ENCODE data around the gene ZMYM2. TPM values are rescaled to one million over a fixed set of nuclear protein-coding genes. Genes with fewer than 3 reads are reported as not detected.

The ZMYM2 gene
- total and polyA plus RNA-seq, 2 of the 13 experiments (the other 11 are each of a cell fraction or from before 2014, with no cell fraction given), result 22.4 to 40.8 TPM

GRCh38 chr13:20129076-20129475 is 170.5 kb downstream of the ZMYM2 start (continued):
- TF ChIP-seq YY1 (IDR thresholded peaks at IDR 0.05; ENCODE audit: insufficient read depth, insufficient replicate concordance, low read depth, low read length) (no peak), SALL2 (CRISPR knock-in tag; IDR thresholded peaks at IDR 0.05) (no peak), ARNT2 (CRISPR knock-in tag; IDR thresholded peaks at IDR 0.05; ENCODE audit: low read depth) (no peak), RELA (CRISPR knock-in tag; IDR thresholded peaks at IDR 0.05) (no peak), SKI (IDR thresholded peaks at IDR 0.05; ENCODE audit: partially characterized antibody) (no peak)

GRCh38 chr13:20130012-20130411 is 171.5 kb downstream of the ZMYM2 start:
- WGBS (ENCODE audit: low lambda C conversion rate), result 82% methylated on average over 2 of the region's 2 CpGs
- in situ Hi-C loops (cut with HindIII; ENCODE audit: extremely low pct_ligation_motif_present, low pct_unique_long_range_greater_than_20kb), result no loop called here
- Histone ChIP-seq H3K27me3 (ENCODE audit: control insufficient read depth in 1 of 2, insufficient read depth in 2 of 2, low read length in 2 of 2) (no peaks in the 10 kb centered on the region; a peak in 1 of 5 replicates), H3K9me3 (ENCODE audit: low read length) (no peaks in the 10 kb centered on the region), H3K4me3 (replicated peaks in 1 of 3; ENCODE audit: insufficient read depth in 1 of 3, low read depth in 2 of 3, low read length in 3 of 3) (no peak overlapping the region), H2AFZ (ENCODE audit: low read length) (no peak overlapping the region), H3K4me2 (ENCODE audit: low read depth, low read length) (no peak overlapping the region), H3K36me3 (replicated peaks in 1 of 2; ENCODE audit: control insufficient read depth in 1 of 2, insufficient read depth in 2 of 2, low read length in 2 of 2) (no peaks in the 10 kb centered on the region), H3K79me2 (ENCODE audit: insufficient read depth, low read length) (no peaks in the 10 kb centered on the region), H3K9ac (ENCODE audit: insufficient read depth, low read depth, low read length) (no peak overlapping the region), H4K20me1 (ENCODE audit: insufficient read depth, low read length) (no peaks in the 10 kb centered on the region), H3K27ac (ENCODE audit: extremely low read length, insufficient read depth, low read length) (no peak overlapping the region), H3K4me1 (ENCODE audit: insufficient read depth, low read length) (peaks cover 31% of the 10 kb centered on the region)
- ATAC-seq (no peak), FAIRE-seq (no peak), DNase-seq (ENCODE audit: low spot score) (no peak)
- peak; percentile 76 for TF ChIP-seq PHB2 (IDR thresholded peaks at IDR 0.05; ENCODE audit: partially characterized antibody)
- peak; percentile 75; the same call in 1 of the 2 replicates for TF ChIP-seq PLRG1 (conservative IDR thresholded peaks at IDR 0.05)
- no peak for TF ChIP-seq HOMEZ (CRISPR knock-in tag; IDR thresholded peaks at IDR 0.05; ENCODE audit: low read depth)
- TF ChIP-seq IKZF1 (IDR thresholded peaks at IDR 0.05), result 0 out of 2 replicates have a peak, but pooled peaks have one; percentile 34
- TF ChIP-seq NBN (conservative IDR thresholded peaks at IDR 0.05), result 0 out of 2 replicates have a peak, but pooled peaks have one; percentile 16
- POLR2A ChIA-PET, result no interaction called here
- intact Hi-C loops (cut with micrococcal nuclease; ENCODE audit: unreplicated experiment), result no loop called here
- CTCF ChIA-PET (ENCODE audit: low intra/inter-chr PET ratio, low total read pairs), result no interaction called here
- BruUV-seq (replicated peaks), result no TSS peak
